HTR-8/SVneo (cell line): ENCODE measurements around the gene NKAIN2.
"Not testable (repeated sequence)": the region's sequence is repeated elsewhere in the genome, so short reads cannot be mapped to it uniquely, and the experiment has no call there.

Experiments used
- DNase-seq: peaks from one replicate; pipeline ENCODE4 v3.0.0; 2011; ENCODE audit warnings: low spot score, mixed read lengths; ENCODE audit not compliant: insufficient read length
- FAIRE-seq: peaks from 2 replicates; lab custom pipeline; 2011; peaks lifted over from hg19 to GRCh38; lab: Jason Lieb, UNC

NKAIN2 gene

GRCh38 chr6:124010574-124010973, 206.9 kb downstream of the NKAIN2 start:
- DNase-seq (no peak), FAIRE-seq (no peak)

- no peak for FAIRE-seq
- no peak for DNase-seq
Measured at GRCh38 chr6:124011180-124011579, 207.5 kb downstream of the NKAIN2 start.

- not testable (repeated sequence) for FAIRE-seq, DNase-seq
Measured at GRCh38 chr6:124022051-124022450, 218.4 kb downstream of the NKAIN2 start.

DNA sequence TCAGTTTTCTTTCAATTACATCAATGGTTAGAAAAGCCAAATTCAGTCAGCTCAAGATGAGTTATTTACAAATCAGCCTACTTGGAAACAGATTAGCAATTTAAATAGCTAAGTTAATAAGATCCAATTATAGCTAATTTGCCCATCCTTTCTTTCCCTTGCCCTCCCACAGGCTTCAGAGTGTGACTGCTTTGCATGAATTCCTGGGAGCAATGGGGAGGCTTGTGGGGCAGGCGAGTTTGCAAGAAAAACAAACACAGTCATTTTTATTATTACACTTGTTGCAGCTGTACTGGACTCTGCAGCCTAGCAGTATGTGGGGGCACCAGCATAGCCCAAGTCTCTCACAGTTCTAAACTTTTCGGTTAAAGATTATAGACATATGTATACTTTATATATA, 219.0 kb downstream of the NKAIN2 start:
- FAIRE-seq: no peak

DNA sequence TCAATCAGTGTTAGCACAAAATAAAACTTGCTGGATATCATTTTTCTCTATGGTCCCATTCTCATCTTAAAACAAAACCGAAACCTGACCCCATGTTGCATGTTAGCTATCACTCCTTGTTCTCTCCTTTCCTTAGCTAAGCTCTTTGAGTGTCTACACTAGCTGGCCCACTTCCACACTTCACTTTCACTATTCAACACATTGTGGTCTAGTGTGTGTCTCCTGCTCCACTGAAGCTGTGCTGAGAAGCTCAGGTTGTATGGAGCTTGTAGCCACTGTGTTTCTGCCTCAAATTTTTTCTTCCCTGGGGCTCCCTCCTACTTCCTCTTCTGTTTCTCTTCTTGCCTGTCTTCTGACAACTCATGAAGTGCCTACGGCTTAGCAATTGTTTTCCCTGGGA, 223.0 kb downstream of the NKAIN2 start:
- no peak for DNase-seq

More for the DNA sequence above, 219.0 kb downstream of the NKAIN2 start:
- DNase-seq: no peak

GRCh38 chr6:124027392-124027791, 223.7 kb downstream of the NKAIN2 start:
- no peak for FAIRE-seq
- no peak for DNase-seq

More for the DNA sequence above, 223.0 kb downstream of the NKAIN2 start:
- no peak for FAIRE-seq

DNA sequence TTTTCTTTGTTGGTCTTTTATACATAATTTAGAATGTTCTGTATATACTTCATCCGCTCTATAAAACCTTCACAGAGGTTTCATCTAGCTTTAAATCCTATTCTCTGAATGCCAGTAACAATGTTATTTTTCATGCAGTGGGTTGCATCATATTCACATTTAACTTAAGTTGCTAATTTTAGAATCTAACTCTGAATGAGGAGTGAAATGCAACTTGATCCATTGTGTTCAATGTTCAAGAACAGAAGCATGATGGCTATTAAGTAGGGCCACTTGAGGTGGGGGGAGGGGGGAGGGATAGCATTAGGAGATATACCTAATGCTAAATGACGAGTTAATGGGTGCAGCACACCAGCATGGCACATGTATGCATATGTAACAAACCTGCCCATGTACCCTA, 224.5 kb downstream of the NKAIN2 start:
- no peak for FAIRE-seq
- no peak for DNase-seq

- FAIRE-seq: no peak
- DNase-seq: no peak
Measured at GRCh38 chr6:124029567-124029966, 225.9 kb downstream of the NKAIN2 start.

- DNase-seq (no peak), FAIRE-seq (no peak)
Measured at GRCh38 chr6:124033501-124033900, 229.8 kb downstream of the NKAIN2 start.

- DNase-seq (no peak), FAIRE-seq (no peak)
Measured at GRCh38 chr6:124036384-124036783, 232.7 kb downstream of the NKAIN2 start.

- no peak for FAIRE-seq
Measured at GRCh38 chr6:124040655-124041054, 237.0 kb downstream of the NKAIN2 start.

GRCh38 chr6:124052120-124052519, 248.5 kb downstream of the NKAIN2 start:
- no peak for FAIRE-seq

More at GRCh38 chr6:124040655-124041054, 237.0 kb downstream of the NKAIN2 start:
- DNase-seq: no peak

GRCh38 chr6:124053315-124053714, 249.7 kb downstream of the NKAIN2 start:
- FAIRE-seq: no peak
- no peak for DNase-seq

More at GRCh38 chr6:124052120-124052519, 248.5 kb downstream of the NKAIN2 start:
- DNase-seq: no peak

- no peak for DNase-seq
- no peak for FAIRE-seq
Measured at GRCh38 chr6:124054034-124054433, 250.4 kb downstream of the NKAIN2 start.

DNA sequence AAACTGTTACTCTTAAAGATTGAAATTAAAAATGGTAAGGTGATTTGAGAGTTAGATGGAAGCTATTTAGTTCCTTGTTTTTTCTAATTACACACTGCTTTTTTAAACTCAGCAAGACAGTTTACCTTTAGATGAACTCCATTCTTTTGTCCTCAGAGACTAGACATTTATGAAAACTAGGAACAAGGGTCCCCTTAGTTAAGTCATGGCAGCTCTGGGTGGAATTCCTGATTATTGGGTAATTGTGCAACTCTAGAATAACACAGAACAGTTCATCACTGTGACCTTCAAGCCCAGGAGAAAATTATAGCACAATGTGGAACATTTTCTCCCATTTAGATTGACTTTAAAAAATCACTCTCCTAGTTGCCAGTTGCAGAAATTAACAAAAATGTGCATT, 251.7 kb downstream of the NKAIN2 start:
- DNase-seq: no peak
- no peak for FAIRE-seq

- DNase-seq (no peak), FAIRE-seq (no peak)
Measured at GRCh38 chr6:124055963-124056362, 252.3 kb downstream of the NKAIN2 start.

- FAIRE-seq (no peak), DNase-seq (no peak)
Measured at GRCh38 chr6:124056407-124057334, 253.0 kb downstream of the NKAIN2 start.

DNA sequence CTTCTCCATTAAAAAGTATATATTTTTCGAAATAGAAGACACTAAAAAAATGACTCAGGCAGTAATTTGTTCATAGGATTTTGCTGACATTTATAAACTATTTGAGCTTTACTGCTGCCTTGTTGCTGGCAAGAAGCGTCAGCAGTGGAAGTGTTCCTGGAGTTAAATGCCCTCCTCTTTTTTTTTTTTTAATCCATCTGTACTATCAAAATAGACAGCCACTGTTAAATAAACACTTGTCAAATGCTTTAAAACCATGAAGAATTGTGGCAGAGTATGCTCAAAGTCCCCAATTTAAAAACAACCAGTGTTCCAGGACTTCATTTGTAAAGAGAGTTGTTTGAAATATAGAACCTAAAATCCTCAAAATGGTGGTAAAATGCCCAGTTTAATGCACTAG, 253.8 kb downstream of the NKAIN2 start:
- no peak for FAIRE-seq
- DNase-seq: no peak

GRCh38 chr6:124064317-124065113, 260.9 kb downstream of the NKAIN2 start:
- FAIRE-seq (no peak), DNase-seq (no peak)

GRCh38 chr6:124066269-124066668, 262.6 kb downstream of the NKAIN2 start:
- no peak for FAIRE-seq
- no peak for DNase-seq
